NB4 (cell line): ENCODE measurements around the gene TLL2.
A peak's percentile ranks its signal among the peaks of the same experiment; 100 is the strongest.
"Not testable (repeated sequence)": the region's sequence is repeated elsewhere in the genome, so short reads cannot be mapped to it uniquely, and the experiment has no call there.

Experiments used
- DNase-seq: peaks from one replicate; pipeline ENCODE4 v3.0.0; 2010; ENCODE audit warnings: low read depth
- H3K4me3 ChIP-seq: one replicate; pipeline ENCODE4 v1.5.1; 2011; ENCODE audit warnings: mild to moderate bottlenecking, low read depth, low read length, moderate library complexity
- MYC ChIP-seq: IDR thresholded peaks from 2 replicates; pipeline ENCODE4 v1.6.1; 2011; ENCODE audit warnings: low read depth, low read length
- POLR2A ChIP-seq: IDR thresholded peaks from 2 replicates; pipeline ENCODE4 v1.6.1; 2011; ENCODE audit warnings: mild to moderate bottlenecking; ENCODE audit not compliant: insufficient read length; ENCODE audit errors: extremely low read depth
- TF ChIP-seq, protein P1 (sequence below): IDR thresholded peaks from 2 replicates; pipeline ENCODE4 v1.6.1; 2011; ENCODE audit warnings: low read depth, low read length
- TF ChIP-seq, protein P2 (sequence below): IDR thresholded peaks from one replicate; pipeline ENCODE4 v1.5.1; 2012; ENCODE audit warnings: low read depth, low read length

The TLL2 gene

DNA sequence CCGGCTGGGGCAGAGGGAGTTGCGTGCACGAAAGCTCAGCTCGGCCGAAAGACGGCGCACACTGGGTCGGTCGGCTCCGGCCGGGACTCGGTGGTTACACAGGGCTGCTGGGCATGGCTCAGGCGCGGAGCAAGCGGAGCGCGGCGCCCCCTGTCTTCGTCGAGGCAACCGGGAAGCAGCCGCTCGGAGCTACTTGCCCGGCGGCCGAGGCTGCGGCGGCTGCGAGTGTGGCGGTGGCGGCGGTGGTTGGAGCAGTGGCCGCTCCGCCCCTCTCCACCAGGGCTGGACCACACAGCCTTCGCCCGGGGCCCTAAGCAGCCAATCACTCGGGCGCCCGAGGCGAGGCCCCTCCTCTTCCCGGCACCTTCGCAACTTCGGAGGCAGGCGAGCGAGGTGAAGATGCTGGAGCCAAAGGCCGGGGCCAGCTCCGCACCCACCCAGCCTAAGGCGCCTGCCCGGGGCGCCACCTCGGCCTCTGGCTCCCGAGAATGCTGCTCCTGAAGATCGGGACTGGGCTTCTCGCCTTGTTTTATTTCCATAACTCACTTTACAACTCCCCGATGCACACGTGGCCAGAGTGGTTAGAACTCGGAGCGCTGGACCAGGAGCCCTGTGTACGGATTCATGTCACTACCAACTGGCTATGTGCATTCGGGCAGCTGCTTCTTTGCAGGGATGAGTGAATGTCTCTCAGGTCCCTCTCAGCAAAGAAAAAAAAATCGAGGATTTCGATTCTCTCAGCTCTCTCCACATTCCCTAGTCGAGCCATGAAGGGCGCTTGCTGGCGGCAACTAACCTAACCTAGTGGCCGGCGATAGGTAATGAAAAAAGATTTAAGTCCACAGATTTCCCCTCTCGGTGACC lies at the start of gene TLL2:
Gene TLL2, minus strand, starts transcription at position 229 of the 864 bp plus-strand sequence. CDS start 241 bp downstream, outside the sequence.
- TF ChIP-seq, protein P1, sequence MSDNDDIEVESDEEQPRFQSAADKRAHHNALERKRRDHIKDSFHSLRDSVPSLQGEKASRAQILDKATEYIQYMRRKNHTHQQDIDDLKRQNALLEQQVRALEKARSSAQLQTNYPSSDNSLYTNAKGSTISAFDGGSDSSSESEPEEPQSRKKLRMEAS, result 0 out of 2 replicates have a peak, but pooled peaks have one; percentile 2
- TF ChIP-seq, protein P2, sequence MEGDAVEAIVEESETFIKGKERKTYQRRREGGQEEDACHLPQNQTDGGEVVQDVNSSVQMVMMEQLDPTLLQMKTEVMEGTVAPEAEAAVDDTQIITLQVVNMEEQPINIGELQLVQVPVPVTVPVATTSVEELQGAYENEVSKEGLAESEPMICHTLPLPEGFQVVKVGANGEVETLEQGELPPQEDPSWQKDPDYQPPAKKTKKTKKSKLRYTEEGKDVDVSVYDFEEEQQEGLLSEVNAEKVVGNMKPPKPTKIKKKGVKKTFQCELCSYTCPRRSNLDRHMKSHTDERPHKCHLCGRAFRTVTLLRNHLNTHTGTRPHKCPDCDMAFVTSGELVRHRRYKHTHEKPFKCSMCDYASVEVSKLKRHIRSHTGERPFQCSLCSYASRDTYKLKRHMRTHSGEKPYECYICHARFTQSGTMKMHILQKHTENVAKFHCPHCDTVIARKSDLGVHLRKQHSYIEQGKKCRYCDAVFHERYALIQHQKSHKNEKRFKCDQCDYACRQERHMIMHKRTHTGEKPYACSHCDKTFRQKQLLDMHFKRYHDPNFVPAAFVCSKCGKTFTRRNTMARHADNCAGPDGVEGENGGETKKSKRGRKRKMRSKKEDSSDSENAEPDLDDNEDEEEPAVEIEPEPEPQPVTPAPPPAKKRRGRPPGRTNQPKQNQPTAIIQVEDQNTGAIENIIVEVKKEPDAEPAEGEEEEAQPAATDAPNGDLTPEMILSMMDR, result peak; percentile 43
- TF ChIP-seq POLR2A (no peak), MYC (no peak)
- peak within 1 kb of the TSS; percentile 33 for H3K4me3 ChIP-seq
- peak; percentile 92 for DNase-seq

DNA sequence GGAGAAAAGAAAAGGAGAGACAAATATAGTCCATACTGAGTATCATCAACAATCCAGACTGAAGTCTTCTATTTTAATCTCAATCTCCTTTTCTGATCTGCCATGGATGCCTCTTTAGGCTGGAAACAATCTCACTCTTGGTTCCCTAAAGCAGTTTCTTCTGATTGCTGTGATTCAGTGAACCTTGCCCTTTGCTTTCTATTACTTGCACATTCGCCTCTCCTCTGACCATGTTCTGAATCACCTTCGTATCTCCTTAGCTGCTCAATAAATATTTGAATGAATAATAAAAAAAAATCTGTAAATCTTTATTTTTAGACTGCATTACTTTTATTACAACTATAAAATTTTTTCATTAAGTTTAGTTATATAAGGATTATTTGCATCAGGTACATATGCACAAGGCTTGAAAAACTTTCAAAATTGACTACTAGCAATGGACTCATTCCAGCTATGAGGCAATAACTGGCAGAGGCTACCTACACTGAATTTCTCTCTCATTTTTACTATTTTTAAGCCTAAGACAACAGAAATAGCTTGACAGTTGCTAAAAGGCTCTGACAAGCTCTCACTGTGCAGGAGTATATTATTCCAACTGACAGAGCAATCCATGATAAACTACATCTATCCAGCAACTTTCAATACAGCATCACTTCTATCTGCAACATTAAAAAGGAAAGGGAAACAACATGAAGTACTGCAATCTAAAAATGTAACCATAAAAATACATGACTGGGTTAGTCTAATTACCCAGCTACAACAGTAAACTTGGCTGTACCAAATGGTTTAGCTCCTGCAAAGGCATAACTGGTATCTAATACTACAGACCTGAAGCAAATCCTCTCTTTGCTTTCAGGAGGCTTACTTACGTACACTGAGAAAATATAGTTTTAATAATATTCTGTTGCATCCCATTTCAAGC lies 47.5 kb upstream of the TLL2 start:
- TF ChIP-seq, protein P1, result no peak
- TF ChIP-seq POLR2A, result no peak
- no peak overlapping the region for H3K4me3 ChIP-seq
- no peak for DNase-seq

DNA sequence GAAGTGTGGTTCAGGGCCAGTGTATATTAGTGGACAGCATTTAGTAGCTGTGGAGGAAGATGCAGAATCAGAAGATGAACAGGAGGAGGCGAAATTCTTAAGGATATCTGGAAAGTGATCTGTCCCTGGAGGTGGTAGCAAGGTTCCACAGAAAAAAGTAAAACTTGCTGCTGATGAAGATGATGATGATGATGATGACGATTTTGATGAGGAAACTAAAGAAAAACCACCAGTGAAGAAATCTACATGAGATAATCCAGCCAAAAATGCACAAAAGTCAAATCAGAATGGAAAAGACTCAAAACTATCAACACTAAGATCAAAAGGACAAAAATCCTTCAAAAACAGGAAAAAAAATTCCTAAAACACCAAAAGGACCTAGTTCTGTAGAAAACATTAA lies 46.8 kb upstream of the TLL2 start:
- TF ChIP-seq, protein P1, result no peak
- no peak for TF ChIP-seq MYC
- TF ChIP-seq POLR2A, result no peak
- TF ChIP-seq, protein P2, result no peak
- no peak overlapping the region for H3K4me3 ChIP-seq
- no peak for DNase-seq

DNA sequence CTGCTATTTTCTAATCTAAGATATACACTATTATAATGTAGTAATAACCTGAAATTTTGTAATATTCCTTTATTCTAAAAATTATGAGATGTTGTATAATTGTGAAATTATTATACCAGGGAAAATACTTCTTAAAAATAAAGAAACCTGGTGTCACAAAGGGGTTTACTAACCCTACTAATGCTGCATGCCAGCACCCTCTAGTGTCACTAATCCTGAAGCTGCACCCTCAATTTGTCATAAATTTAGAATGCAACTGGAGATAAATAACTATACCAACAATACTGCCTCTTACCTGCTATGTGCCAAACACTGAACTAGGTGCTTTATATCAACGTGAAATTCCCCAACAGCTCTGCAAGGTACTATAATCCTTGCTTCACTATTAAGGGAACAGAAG lies 42.3 kb upstream of the TLL2 start:
- no peak for TF ChIP-seq MYC
- no peak for TF ChIP-seq POLR2A
- TF ChIP-seq, protein P2, result peak; percentile 55
- peak; percentile 44 for DNase-seq
- H3K4me3 ChIP-seq, result no peak overlapping the region

DNA sequence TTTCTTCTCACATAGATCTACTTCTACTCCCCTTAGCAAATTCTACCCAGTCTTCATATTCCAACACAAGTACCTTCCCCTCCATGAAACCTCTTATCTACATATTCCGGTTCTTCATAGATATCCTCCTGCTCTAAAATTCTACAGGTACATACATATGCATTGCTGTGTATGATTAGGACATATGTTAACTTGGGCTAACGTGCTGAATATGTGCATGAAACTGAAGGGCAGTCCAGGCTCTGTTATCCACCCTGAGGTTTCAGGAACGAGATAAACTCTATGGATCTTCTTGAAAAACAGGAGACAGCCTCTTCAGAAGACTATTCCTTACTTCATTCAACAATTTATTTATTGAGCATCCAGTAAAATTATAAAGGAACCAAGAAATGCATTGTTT lies 41.6 kb upstream of the TLL2 start:
- H3K4me3 ChIP-seq, result no peak overlapping the region
- no peak for DNase-seq
- TF ChIP-seq, protein P2, result no peak
- no peak for TF ChIP-seq MYC
- no peak for TF ChIP-seq POLR2A
- TF ChIP-seq, protein P1, result no peak

DNA sequence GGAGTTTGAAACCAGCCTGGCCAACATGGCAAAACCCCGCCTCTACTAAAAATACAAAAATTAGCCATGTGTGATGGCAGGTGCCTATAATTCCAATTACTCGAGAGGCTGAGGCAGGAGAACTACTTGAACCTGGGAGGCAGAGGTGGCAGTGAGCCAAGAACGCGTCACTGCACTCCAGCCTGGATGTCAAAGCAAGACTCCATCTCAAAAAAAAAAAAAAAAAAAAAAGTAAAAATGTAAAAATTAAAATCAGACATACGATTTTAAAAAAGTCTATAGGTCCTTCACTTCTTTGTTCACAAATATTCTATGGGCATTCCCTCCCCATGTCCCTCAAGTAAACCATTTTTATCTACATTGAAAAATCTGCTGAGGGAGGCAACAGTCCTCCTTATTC lies 34.9 kb upstream of the TLL2 start:
- H3K4me3 ChIP-seq, result no peak overlapping the region
- DNase-seq, result no peak
- TF ChIP-seq, protein P2, result no peak
- TF ChIP-seq MYC, result no peak
- TF ChIP-seq POLR2A, result no peak
- TF ChIP-seq, protein P1, result no peak

DNA sequence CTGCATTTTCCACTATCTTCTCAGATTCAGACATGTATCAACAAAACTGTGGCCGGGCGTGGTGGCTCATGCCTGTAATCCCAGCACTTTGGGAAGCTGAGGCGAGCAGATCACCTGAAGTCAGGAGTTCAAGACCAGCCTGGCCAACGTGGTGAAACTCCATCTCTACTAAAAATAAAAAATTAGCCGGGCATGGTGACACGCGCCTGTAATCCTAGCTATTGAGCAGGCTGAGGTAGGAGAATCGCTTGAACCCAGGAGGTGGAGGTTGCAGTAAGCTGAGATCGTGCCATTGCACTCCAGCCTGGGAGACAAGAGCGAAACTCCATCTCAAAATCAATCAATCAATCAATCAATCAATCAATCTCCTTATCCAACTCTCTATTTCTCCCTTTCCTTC lies 31.8 kb upstream of the TLL2 start:
- not testable (repeated sequence) for H3K4me3 ChIP-seq, DNase-seq
